Dermis blood vessel endothelial cell (primary cell): ENCODE measurements around the gene PLCH1. TPM values are rescaled to one million over a fixed set of nuclear protein-coding genes. Genes with fewer than 3 reads are reported as not detected.
"Not testable (repeated sequence)": the region's sequence is repeated elsewhere in the genome, so short reads cannot be mapped to it uniquely, and the experiment has no call there.

Experiments
- DNase-seq: peaks from one replicate; pipeline ENCODE4 v3.0.0; 2010
- total RNA-seq: library from RNA; depleted of rRNA; stranded (reverse); fragments of >200 nt; gene quantifications from 2 replicates; pipeline ENCODE4 v1.2.3, GENCODE V29; 2014

The PLCH1 gene
- total RNA-seq, 1 donor from 2014 or later, result not detected

DNA sequence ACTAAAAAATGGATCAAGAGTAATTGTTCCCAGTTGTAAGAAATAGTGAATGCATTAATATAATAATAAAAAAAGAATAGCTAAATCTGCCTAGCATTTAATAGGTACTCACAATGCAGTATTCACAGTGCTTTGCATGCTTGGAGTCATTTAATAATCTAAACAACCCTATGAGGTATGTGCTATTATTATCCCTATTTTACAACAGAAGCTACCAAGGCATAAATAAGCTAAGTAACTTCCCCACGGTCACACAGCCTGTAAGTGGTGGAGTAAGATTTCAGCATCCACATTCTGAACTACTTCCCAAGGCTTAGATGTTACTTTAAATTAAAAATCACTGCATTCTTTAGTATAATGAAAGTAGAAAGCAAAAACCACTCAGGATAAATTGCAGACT lies 102.9 kb downstream of the PLCH1 start:
- DNase-seq, result no peak

DNA sequence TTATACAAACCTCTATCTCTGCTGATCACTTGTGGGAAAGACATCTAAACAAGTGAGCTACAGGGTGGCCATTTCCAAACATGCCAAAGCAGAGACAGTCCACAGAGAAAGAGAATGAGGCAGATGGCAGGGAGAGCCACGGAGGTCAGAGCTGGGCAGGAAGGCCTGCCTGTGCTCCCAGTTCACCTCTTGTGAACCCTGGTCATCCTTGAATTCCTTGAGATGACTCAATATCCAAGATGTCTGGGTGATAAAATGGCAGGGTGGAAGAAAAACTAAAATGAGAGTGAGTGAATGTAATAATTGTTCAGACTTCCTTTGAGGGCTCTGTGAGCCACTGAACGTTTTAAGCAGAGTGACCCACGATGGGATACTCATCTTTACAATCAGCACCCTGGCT lies 104.8 kb downstream of the PLCH1 start:
- DNase-seq, result no peak

DNA sequence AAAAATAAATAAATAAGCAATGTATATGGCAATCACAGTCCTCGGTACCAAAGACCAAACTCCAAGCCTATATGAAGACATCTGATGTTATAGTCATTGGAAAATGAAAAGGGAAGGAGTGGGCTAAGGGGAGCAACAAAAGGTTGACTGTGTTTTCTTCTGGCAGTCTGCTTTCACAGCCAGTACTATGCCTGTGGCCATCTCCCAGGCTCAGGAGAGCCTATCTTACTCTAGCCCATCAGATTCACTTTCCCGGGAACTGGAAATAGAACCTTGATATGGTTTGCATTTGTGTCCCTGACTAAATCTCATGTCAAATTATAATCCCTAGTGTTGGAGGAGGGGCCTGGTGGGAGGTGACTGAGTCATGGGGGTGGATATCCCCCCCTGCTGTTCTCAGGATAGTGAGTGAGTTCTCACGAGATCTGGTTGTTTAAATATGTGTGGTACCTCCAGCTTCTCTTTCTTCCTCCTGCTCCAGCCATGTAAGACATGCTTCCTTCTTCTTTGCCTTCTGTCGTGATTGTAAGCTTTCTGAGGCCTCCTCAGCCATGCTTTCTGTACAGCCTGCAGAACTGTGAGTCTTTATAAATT lies 105.3 kb downstream of the PLCH1 start:
- DNase-seq, result no peak

DNA sequence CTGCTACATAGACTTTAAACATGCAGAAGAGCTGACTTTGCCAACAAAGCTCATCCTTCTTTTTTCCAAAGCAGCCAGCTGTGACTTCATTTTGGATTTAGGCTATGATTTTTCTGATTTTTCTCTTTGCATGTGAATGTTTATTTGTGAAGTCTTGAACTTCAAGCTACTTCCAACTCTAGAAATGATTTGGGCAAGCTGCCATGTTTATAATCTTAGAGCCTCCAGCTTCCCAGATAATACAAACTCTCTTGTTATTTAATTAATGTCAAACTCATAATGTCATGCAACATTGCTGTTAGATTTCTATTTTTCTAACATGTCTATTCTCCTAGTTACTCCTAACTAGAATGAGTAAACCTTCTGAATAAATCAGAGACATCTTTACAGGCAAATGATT lies 106.4 kb downstream of the PLCH1 start:
- not testable (repeated sequence) for DNase-seq

DNA sequence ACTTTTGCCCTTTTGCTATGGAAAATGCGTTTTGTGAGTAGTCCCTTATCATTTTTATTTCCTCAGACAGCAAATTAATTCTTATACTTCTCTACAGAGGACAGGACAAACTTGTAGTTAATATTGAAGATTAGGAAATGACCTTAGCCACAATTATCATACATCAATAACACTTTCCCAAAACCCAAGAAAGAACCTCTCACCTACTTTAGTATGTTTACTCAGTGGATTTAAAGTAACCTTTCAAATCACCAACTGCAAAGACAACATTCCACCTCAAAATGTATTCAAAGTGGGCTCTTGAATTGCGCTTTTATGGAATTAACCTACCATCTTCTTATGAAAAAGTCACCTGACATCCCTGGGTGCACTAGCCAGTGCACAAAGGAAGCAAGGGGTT lies 107.3 kb downstream of the PLCH1 start:
- DNase-seq, result no peak

GRCh38 chr3:155635056-155635455 lies 109.8 kb downstream of the PLCH1 start:
- DNase-seq, result no peak

DNA sequence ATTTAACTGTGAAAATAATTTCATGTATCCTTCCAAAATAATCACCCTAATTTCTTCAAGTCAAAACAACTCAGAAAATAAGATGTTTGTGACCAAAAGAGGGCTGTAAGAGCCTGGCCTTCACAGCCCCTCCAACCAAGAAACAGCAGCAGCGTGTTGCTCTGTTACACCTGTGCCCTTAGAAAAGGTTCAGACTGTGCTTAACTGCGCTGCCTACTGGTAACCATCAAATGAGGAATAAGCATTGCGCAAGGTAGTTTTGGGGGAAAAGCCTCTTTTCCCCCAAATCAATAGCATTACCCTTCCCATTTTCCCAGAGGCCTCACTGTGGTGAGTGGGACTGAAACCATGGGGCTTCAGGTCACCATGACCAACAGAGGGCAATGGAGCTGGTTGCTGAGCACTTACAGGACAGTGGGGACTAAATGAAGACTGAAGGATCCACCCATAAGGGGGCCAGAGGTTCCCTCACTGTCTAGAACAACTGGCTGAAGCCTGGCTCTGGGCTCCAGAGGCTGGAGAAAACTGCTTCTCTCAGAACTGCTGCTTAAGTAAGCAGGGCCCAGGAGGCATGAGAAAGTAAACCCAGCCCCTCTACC lies 110.7 kb downstream of the PLCH1 start:
- no peak for DNase-seq

- no peak for DNase-seq
These were observed 113.4 kb downstream of the PLCH1 start for GRCh38 chr3:155631323-155632019.

- no peak for DNase-seq
These were observed 115.3 kb downstream of the PLCH1 start for GRCh38 chr3:155629556-155629955.

- DNase-seq, result no peak
These were observed 115.8 kb downstream of the PLCH1 start for GRCh38 chr3:155629056-155629455.

DNA sequence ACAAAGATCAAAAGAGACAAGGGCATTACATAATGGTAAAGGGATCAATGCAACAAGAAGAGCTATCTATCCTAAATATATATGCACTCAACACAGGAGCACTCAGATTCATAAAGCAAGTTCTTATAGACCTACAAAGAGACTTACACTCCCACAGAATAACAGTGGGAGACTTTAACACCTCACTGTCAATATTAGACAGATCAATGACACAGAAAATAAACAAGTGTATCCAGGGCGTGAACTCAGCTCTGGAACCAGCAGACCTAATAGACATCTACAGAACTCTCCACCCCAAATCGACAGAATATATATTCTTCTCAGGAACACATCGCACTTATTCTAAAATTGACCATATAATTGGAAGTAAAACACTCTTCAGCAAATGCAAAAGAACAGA lies 122.2 kb downstream of the PLCH1 start:
- not testable (repeated sequence) for DNase-seq

- not testable (repeated sequence) for DNase-seq
These were observed 124.3 kb downstream of the PLCH1 start for GRCh38 chr3:155620552-155620951.

GRCh38 chr3:155619118-155619915 lies 125.6 kb downstream of the PLCH1 start:
- DNase-seq, result no peak

GRCh38 chr3:155618543-155618942 lies 126.3 kb downstream of the PLCH1 start:
- DNase-seq, result no peak

- DNase-seq, result no peak
These were observed 127.4 kb downstream of the PLCH1 start for GRCh38 chr3:155617346-155617925.

DNA sequence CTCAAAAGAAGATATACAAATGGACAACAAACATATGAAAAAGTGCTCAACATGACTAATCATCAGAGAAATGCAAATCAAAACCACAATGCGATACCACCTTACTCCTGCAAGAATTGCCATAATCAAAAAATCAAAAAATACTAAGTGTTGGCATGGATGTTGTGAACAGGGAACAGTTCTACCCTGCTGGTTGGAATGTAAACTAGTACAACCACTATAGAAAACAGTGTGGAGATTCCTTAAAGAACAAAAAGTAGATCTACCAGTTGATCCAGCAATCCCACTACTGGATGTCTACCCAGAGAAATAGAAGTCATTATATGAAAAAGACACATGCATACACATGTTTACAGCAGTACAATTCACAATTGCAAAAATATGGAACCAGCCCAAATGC lies 129.7 kb downstream of the PLCH1 start:
- DNase-seq, result not testable (repeated sequence)

- not testable (repeated sequence) for DNase-seq
These were observed 130.5 kb downstream of the PLCH1 start for GRCh38 chr3:155614410-155614809.

DNA sequence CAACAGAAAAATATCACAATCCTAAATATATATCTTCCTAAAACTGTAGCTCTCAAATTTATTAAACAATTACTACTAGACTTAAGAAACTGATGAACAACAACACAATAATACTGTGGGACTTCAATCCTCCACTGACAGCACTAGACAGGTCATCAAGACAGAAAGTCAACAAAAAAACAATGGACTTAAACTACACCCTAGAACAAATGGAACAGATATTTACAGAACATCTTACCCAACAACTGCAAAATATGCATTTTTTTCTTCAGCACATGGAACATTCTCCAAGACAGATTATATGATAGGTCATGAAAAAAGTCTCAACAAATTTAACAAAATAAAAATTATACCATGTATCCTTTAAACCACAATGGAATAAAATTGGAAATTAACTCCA lies 133.4 kb downstream of the PLCH1 start:
- no peak for DNase-seq

DNA sequence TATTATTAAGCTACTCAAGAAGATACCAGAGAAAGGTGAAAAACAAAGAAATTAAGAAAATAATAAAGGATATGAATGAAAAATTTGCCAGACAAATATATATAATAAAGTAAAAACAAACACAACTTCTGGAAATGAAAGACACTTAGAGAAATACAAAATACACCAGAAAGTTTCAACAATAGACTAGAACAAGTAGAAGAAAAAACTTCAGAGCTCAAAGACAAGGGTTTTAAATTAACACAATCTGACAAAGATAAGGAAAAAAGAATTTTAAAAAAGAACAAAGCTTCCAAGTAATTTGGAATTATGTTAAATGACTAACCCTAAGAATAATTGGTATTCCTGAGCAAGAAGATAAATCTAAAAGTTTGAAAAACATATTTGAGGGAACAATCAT lies 135.3 kb downstream of the PLCH1 start:
- DNase-seq, result no peak

GRCh38 chr3:155608228-155608920 lies 136.5 kb downstream of the PLCH1 start:
- no peak for DNase-seq

DNA sequence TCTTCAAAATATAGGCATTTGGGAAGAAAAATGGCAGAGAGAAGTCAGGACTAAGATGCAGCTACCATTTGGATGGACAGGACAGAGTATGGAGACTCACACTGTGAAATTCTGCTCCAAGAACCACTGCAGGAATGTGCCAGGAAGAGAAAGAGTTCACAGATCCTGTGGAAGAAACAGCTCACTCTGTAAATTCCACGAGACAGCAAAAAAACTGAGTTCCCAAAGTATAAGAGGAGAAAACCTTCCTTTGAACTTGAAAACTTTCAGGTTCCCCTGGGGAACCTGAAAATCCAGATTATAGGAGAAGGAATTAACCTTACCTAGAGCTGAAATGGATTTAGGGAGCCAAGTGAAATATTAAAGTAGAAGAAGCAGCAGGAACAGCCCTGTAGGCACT lies 137.1 kb downstream of the PLCH1 start:
- no peak for DNase-seq

DNA sequence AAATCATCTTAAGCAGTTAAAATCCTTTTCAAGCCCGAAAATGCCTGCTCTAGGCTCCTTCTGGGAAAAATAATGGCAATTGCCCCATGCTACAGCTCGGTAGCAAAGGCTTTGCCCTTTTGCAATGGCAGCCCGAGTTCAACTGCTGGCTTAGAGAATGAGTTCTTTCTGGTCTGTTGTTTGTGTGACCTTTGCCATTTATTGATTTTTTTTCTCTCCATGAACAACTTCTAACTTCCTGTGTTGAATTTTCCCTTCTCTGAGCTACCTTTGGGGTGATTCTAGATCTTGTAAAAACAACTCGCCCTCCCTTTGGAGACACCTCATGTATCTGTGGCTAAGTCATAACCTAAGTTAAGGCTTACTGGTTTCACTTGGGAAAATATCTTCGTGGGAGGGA lies 139.3 kb downstream of the PLCH1 start:
- no peak for DNase-seq
